Measurements from ENCODE around the gene WDHD1.
"Not testable (repeated sequence)": the region's sequence is repeated elsewhere in the genome, so short reads cannot be mapped to it uniquely, and the experiment has no call there.

WDHD1 gene

DNA sequence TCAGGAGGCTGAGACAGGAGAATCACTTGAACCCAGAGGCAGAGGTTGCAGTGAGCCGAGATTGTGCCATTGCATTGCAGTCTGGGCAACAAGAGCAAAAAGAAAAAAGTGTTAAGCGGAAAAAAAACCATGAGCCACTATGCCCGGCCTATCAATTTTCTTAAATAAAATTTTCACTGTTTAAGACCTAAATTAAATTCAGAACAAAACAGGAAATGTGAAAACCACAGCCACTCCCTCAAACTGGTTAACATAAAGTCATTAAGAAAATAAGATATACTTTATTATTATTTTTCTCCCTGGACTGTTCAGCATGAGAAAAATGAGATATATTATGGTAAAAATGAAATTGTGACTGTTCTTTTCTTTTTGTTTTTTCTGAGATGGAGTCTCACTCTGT, 79.7 kb downstream of the WDHD1 start:
- no peak for DNase-seq

DNA sequence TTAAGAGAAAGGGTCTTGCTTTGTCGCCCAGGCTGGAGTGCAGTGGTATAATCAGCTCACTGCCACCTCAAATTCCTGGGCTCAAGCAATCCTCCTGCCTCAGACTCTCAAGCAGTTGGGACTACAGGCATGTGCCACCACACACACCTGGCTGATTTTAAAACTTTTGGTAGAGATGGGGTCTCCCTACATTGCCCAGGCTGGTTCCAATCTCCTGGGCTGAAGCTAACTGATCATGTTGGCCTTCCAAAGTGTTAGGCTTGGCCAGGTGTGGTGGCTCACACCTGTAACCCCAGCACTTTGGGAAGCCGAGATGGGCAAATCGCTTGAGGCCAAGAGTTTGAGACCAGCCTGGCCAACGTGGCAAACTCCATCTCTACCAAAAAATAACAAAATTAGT, 80.4 kb downstream of the WDHD1 start:
- DNase-seq = no peak

DNA sequence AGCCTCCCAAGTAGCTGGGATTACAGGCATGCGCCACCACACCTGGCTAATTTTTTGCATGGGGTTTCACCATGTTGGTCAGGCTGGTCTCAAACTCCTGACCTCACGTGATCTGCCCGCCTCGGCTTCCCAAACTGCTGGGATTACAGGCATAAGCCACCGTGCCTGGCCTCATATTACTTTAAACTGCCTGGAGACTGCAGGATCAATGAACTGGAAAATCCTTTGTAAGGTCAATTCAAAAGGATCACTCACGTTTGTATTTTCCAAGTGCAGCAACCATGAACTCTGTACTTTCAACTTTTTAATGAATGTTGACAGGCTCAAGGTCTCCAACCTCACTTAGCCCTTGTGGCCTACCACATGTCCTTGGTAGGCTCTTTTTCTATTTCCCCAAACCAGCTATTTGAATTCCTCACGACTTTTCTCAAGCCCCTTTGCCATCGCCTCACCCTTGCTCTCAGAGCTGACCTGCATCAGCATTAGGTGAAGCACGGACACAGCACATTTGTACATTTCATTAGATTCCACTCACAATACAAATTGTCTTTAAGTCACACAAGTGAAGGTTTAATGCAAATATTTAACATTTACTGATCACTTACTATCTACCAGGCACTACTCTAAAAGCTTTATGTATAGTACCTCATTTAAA, 82.0 kb downstream of the WDHD1 start:
- DNase-seq = no peak

DNA sequence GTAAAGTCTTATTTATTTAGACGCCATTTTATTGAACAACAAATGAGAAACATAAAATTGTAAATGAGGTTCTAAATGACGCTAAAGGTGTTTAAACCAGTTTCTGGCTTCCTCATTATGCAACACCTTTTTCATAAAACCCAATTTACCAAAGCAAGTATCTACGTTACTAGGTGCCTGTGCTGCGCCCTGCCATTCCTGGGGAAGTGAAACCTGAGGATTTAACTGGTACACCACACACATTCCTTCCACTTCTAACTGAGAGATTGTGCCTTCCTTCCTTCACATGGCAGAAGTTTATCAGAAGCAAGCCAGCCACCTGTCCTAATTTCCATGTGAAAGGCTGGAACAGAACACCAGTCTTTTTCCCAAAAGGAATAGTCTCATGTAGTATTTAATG, 84.0 kb downstream of the WDHD1 start:
- DNase-seq = no peak

DNA sequence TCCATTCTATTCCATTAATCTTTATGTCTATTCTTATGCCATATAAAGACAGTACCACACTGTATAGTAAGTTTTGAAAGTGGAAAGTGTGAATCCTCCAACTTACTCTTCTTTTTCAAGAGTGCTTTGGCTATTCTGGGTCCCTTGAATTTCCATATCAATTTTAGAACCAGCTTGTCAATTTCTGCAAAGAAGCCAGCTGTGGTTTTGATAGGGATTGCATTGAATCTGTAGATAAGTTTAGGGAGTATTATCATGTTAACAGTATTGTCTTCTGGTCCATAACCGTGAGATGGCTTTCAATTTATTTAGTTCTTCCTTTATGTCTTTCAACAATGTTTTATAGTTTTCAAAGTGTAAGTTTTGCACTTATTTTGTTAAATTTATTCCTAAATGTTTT, 90.1 kb downstream of the WDHD1 start:
- DNase-seq = no peak

DNA sequence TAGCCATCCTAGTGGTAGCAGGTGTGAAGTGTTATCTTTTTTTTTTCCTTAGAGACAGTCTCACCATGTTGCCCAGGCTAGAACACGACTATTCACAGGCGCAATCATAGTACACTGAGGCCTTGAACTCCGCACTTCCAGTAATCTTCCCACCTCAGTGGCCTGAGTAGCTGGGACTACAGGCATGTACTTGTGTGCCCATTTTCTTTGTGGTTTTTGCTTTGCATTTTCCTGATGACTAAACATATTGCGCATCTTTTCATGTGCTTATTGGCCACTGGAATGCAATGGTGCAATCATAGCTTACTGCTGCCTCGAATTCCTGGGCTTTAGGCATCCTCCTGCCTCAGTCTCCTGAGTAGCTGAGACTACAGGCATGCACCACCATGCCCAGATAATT, 90.9 kb downstream of the WDHD1 start:
- no peak for DNase-seq

DNA sequence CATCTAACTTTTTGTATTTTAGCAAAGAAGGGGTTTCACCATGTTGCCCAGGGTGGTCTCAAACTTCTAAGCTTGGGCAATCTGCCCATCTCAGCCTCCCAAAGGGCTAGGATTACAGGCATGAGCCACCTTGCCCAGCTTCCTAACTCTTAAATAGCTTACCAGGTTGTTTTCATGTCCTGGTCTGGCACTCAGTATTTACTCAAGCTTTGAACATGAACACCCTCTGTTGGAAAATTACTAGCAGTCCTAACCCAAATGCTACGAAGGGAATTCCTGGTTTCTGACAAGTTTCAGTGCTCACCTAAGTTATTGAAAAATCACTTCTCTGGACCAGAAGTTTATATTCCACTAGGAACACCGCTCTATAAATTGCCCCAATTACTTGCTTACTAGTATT, 91.8 kb downstream of the WDHD1 start:
- DNase-seq = no peak

DNA sequence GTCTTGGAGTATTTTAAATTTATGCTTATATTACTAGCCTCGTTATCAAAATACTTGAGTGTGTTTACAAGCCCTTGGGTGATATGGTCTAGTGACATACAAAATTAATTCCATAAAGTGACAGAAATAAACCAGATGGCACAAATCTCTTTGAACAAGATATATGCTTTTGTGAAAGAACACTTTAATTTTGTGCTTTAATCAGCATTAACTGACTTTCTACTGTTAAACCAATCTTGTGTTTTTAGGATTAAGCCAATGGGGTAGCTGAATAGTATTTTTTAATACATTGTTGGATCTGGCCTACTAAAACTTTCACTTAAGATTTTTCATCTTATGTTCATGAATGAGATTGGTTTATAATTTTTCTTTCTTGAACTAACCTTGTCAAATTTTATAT, 93.9 kb downstream of the WDHD1 start:
- DNase-seq = no peak

DNA sequence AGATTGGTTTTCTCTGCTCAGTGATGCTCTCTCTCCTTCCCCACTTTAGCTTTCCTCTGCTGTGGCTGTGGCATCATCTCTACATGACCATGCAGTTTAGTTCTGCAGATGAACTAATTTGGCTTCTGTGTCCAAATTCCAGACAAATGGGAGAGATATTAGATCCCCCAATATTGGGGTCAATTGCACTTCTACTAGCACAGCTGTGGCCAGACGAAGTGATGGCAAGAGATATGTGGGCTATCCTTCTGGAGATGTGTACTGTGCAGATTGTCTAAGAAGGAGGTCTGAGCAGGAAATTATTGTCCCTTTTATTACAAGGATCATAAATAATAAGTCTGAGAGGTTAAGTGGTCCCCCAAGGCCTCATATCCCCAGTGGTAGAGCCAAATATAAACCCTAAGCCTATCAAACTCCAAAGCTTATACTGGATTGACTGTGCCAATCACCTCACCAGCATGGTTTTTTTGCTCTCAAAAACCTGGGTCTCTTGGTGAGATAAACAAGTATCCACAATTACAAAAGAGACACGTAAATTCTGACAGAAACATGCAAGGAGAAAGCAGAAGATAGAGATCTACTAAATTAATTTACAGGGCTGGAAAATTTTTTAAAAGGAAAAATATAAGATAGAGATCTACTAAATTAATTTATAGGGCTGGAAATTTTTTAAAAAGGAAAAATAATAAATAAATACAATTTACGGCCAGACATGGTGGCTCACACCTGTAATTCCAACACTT, 95.1 kb downstream of the WDHD1 start:
- no peak for DNase-seq

DNA sequence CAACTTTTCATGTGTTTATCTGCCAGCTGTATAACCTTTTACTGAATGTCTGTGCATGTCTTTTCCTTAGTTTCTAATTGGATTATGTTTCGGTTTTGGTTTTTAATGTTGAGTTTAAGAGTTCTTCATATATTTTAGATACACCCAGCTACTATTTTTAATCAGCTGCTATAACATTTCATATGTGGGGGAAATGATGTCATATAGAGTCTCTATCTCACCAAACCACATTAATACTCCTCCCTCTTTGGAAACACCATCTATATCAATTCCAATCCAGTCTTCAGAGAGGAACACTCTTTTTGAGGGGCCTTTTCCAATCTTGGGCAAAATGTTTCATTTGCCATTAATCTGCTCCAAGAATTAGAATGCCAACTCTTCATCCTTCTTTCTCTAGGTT, 95.8 kb downstream of the WDHD1 start:
- DNase-seq = no peak

DNA sequence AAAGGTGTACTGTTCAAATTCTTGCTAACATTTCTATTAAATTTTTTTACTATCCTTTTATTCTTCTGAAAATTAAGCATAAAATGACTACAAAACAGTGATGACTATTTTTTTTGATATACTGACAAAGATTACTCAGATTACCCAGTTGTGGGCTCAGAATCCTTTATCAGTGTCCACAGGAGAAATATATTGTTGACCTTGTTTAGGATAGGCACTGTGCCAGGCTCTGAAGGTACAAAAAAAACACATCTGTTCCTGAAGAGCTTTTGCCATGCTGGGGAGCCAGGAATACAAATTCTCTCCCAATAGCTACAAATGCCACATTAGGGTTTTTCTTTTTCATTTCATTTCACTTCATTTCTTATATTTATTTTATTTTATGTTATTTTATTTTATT, 97.3 kb downstream of the WDHD1 start:
- DNase-seq = no peak

DNA sequence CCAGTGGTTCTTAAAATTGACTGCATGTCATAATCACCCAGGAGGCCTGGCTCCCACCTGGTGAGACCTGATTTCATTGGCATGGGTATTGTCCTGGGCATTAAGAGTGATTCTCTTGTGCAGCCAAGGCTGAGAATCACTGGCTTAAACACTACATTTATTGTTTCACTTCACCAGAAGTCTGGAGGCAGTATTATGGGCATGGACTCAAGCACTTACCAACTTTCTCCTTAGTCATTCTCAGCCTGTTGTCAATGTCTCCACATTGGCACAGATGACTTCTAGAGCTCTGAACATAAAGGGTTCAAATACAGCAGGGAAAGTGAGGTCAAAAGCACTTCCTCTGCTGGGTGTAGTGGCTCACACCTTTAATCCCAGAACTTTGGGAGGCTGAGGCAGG, 98.7 kb downstream of the WDHD1 start:
- no peak for DNase-seq

DNA sequence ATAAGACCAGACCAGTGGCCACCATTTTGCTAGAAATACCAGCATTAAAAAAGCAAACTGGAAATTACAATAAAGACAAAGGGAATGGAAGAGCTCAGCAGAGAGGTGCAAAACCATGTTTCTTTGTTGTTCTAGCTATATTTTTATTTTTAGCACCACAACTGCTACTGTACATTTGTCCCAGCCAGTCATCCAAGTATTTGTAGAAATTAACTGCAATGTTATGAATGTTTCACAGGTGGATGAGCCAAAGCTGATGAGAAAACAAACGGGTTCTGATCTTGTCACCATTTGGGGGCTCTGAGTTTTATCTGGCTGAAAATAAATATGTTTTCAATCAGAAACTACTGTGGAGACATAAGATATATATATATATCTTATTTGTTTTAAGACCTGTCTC, 99.3 kb downstream of the WDHD1 start:
- DNase-seq = no peak

DNA sequence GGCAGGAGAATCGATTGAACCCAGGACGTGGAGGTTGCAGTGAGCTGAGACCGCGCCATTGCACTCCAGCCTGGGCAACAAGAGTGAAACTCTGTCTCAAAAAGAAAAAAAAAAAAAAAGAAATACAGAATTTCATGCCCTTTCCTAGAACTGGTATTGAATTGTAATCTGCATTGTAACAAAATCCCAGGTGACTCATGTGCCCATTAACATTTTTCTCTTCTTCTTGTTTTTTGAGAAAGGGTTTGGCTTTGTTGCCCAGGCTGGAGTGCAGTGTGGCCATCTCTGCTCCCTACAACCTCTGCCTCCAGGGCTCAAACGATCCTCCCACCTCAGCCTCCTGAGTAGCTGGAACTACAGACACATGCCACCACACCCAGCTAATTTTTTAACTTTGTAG, 100.3 kb downstream of the WDHD1 start:
- DNase-seq = not testable (repeated sequence)

DNA sequence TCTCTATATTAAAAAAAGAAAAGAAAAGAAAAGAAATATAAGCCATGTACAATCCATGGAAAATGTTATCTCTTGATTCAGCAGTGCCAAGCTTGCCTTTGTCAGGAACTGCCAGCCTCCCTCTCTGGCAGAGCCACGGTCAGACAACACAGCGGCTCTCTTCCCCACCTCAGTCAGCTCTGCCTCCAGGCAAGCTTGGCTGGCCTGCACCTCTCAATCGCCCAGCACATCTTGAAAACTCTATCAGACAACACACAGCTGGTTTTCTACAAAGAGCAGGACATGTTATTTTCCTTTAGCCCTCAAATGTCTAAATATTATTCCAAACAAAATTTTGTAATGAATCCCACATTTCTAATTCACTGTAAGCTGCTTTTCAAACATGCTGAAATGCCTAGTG, 104.3 kb downstream of the WDHD1 start:
- DNase-seq = no peak

DNA sequence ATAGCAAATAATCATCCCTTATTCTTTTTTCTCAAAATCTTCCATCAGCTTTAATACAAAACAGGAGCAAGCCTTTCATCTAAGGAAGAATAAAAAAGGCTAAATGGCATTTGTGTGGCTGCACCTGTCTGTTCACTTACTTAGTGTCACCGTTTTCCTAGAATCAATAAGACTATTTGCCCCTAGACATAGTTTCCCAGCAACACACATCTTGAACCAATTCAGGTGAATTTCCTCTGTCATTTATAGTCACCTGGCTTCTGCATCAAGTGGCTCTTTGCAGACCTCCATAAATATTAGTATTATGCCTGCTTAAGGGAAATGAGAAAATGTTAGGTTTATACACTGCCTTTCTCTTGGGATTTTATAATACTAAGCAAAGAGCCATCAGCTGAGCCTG, 106.8 kb downstream of the WDHD1 start:
- DNase-seq = no peak

DNA sequence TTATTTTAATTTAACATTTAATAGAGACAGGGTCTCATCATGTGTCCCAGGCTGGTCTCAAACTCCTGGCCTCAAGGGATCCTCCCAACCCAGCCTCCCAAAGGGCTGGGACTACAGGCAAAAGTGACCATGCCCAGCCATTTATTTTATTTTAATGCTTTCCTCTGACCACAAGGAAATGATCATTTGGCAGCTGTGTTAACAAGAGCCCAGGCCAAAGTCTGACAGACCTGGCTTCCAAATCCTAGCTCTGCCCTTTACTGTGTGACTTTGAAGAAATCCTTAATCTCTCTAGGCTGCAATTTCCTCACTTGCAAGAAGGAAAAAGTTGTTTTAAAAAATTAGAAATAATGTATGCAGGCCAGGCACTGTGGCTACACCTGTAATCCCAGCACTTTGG, 107.6 kb downstream of the WDHD1 start:
- no peak for DNase-seq

DNA sequence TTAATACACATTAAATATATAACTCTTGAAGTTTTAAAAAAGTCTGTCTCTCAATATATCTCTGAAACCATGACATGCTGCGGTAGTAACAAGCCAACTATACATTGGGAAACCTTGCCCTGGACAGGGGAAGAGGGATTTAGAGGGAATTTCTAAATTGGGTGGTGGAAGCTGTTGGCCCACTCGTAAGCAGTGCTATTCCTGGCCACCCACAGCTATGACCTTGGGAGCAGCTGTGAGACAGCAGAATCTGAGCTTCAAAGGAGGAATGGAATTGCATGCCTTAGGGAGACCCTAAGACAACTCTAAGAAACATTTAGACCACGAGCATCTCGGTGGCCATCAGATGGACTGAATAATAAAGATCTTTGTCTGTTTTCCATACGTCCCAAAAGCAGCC, 108.5 kb downstream of the WDHD1 start:
- no peak for DNase-seq

DNA sequence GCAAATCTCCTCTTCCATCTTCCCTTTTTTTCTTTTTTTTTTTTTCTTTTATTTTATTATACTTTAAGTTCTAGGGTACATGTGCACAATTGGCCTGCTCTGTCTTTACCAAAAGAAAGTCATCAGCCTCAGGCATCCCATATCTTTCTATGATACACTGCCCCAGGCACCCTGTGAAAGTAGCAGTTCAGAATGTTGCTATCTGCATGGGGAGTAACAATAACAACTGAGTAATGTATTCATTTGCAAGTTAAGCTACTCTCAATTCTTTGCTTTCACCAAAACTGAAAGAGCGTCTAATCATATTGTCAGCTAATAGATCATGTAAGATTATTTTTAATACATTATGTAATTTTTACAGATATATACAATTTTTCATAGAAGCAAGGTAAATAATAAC, 110.8 kb downstream of the WDHD1 start:
- no peak for DNase-seq

DNA sequence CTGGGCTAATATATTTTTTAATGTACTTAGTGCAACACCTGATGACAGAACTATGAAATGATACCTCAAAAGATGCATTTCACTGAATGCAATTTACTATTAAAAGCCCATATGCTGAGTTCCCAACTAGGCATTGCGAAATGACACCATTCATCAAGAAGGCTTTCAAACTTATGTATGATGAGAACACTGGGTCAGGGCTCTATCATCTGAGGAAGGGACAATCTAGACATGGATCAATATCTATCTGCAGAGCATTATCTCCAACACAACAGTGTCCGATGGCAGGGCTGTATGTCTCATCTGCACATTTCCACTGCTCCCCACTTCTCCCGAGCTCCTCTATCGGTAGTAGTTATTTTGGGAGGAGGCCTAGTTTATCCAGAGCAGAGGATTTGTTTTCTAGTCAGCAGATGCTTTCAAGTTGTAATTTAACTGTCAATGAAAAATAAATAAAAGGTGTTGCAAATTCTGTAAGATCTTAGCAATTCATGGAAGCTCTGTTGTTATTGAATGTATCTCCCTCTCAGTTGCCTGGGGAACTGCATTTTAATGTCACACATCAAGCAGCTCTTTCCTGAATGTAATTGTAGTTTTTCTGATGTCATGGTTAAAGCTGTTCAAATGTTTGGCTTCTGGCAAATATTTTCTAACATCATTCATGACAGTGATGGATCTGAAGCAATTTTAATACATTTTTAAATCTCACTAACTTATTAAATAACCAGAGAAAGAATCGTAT, 116.9 kb downstream of the WDHD1 start:
- DNase-seq = no peak

DNA sequence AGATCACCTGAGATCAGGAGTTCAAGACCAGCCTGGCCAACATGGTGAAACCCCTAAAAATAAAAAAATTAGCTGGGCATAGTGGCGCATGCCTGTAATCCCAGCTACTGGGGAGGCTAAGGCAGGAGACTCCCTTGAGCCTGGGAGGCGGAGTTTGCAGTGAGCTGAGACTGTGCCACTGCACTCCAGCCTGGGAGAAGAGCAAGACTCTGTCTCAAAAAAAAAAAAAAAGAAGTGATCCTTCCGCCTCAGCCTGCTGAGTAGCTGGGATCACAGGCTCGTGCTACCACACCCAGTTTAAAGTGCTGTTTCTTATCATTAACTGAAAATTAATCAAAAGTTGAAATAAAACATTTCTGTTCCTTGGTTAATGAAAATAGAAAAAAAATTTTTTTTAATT, 117.9 kb downstream of the WDHD1 start:
- DNase-seq = not testable (repeated sequence)

DNA sequence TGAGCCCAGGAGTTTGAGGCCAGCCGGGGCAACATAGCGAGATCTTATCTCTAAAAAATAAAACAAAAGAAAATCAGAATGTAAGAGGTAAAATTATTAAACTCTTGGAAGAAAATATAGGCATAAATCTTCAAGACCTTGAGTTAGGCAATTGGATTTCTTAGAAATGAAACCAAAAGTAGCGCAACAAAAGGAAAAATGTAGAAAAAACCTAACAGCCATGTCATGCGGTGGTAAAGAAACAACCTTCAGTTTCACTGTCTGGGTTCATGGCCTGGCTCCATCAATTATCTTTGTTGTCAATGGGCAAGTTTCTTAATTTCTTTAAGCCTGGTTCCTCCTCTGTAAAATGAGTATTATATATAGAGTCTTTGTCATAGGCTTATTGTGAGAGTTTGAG, 118.7 kb downstream of the WDHD1 start:
- no peak for DNase-seq

DNA sequence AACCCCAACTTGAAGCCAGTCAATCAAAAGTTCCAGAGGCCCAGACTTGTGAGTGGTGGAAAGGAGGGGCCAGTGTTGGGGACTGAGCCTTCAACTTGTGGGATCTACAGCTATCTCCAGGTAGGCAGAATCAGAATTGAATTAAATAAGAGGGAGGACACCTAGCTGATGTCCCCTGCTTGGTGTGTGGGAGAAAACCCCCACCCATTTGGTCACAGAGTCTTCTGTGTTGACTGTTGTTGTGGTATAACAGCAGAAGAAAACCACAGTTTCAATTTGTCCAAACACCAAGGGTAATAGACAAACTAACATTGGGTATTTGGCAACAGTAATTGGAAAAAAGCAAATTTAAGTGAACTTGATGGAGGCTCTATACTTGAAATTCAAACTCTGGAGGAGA, 120.8 kb downstream of the WDHD1 start:
- DNase-seq = no peak

Data from activated gamma-delta T cell treated with Interleukin-2 at 50 U/mL for 16 hours (primary cell).